OCI-LY1 (cell line): ENCODE measurements around the gene CARNS1.

Source experiments
- H2AFZ ChIP-seq: fragments of 200-600 bp; sonication (generic), shearing (Covaris generic); 2 replicates; pipeline ENCODE4 v1.6.0; 2014; ENCODE audit warnings: antibody characterized with exemption, mild to moderate bottlenecking, low read length
- H3F3A ChIP-seq: fragments of 200-600 bp; sonication (generic), shearing (Covaris generic); 2 replicates; pipeline ENCODE4 v1.6.0; 2014; ENCODE audit warnings: mild to moderate bottlenecking, antibody characterized with exemption, low read length, moderate library complexity; ENCODE audit not compliant: insufficient read depth
- H3K27ac ChIP-seq: fragments of 200-600 bp; sonication (generic); 2 replicates; pipeline ENCODE4 v1.5.1; 2014; ENCODE audit warnings: low read length, mixed run types, mild to moderate bottlenecking, low read depth; ENCODE audit not compliant: poor library complexity, severe bottlenecking
- H3K27me3 ChIP-seq: fragments of 200-600 bp; sonication (generic); 2 replicates; pipeline ENCODE4 v1.6.0; 2014; ENCODE audit warnings: antibody characterized with exemption, mild to moderate bottlenecking, low read length, moderate library complexity; ENCODE audit not compliant: insufficient read depth
- H3K36me3 ChIP-seq: fragments of 200-600 bp; sonication (generic); 2 replicates; pipeline ENCODE4 v1.6.1; 2014; ENCODE audit warnings: mild to moderate bottlenecking, antibody characterized with exemption, low read length, moderate library complexity, mixed read lengths; ENCODE audit not compliant: insufficient read depth
- H3K4me1 ChIP-seq: fragments of 200-600 bp; sonication (generic); 2 replicates; pipeline ENCODE4 v1.5.1; 2014; ENCODE audit warnings: mild to moderate bottlenecking, low read length, moderate library complexity; ENCODE audit not compliant: insufficient read depth, severe bottlenecking
- H3K4me2 ChIP-seq: fragments of 200-600 bp; sonication (generic), shearing (Covaris generic); 2 replicates; pipeline ENCODE4 v1.6.1; 2014; ENCODE audit warnings: low read length
- H3K4me3 ChIP-seq: fragments of 200-600 bp; sonication (generic); 2 replicates; pipeline ENCODE4 v1.5.1; 2014; ENCODE audit warnings: low read length, low read depth, mild to moderate bottlenecking, mixed read lengths; ENCODE audit not compliant: poor library complexity, severe bottlenecking
- H3K79me2 ChIP-seq: fragments of 200-600 bp; shearing (Covaris generic); 2 replicates; pipeline ENCODE4 v1.6.1; 2016; ENCODE audit warnings: mixed run types, low read length, mixed read lengths; ENCODE audit not compliant: insufficient read depth
- H3K9ac ChIP-seq: fragments of 200-600 bp; sonication (generic), shearing (Covaris generic); 2 replicates; pipeline ENCODE4 v1.6.1; 2014; ENCODE audit warnings: mild to moderate bottlenecking, low read length, mixed read lengths
- H3K9me2 ChIP-seq: fragments of 200-600 bp; sonication (generic), shearing (Covaris generic); 2 replicates; pipeline ENCODE4 v1.6.1; 2014; ENCODE audit warnings: low read depth, mild to moderate bottlenecking, low read length, mixed read lengths
- H3K9me3 ChIP-seq: fragments of 200-600 bp; shearing (Covaris generic); 2 replicates; pipeline ENCODE4 v1.6.1; 2014; ENCODE audit warnings: low read length, mixed read lengths
- H4K20me1 ChIP-seq: fragments of 200-600 bp; sonication (generic), shearing (Covaris generic); 2 replicates; pipeline ENCODE4 v1.6.0; 2016; ENCODE audit warnings: mild to moderate bottlenecking, low read length; ENCODE audit not compliant: insufficient read depth
- CTCF ChIP-seq: fragments of 200-600 bp; sonication (generic), shearing (Covaris generic); IDR thresholded peaks from 2 replicates; pipeline ENCODE4 v1.5.1; 2017; ENCODE audit warnings: mild to moderate bottlenecking, antibody characterized with exemption, low read length, moderate library complexity, mixed read lengths
- EZH2 ChIP-seq: fragments of 200-600 bp; sonication (generic), shearing (Covaris generic); IDR thresholded peaks from 2 replicates; pipeline ENCODE4 v1.8.0; 2017; ENCODE audit warnings: borderline replicate concordance, mixed run types, mild to moderate bottlenecking, antibody characterized with exemption, low read length, moderate library complexity, mixed read lengths

CARNS1 gene

GRCh38 chr11:67468456-67468758, 52.9 kb downstream of the CARNS1 start:
- Histone ChIP-seq H3K4me1 (peaks cover 48% of the 10 kb centered on the region), H3K27me3 (no peaks in the 10 kb centered on the region), H2AFZ (no peak overlapping the region), H3K9me2 (no peaks in the 10 kb centered on the region), H4K20me1 (no peaks in the 10 kb centered on the region), H3K9me3 (no peaks in the 10 kb centered on the region), H3K79me2 (peaks cover 3% of the 10 kb centered on the region; the same call in 1 of the 2 replicates), H3K4me2 (peak overlapping the region; percentile 77), H3K9ac (peak overlapping the region; percentile 86), H3K27ac (peak overlapping the region; percentile 96), H3F3A (peaks cover 8% of the 10 kb centered on the region; the same call in 1 of the 2 replicates), H3K4me3 (peak overlapping the region; percentile 75), H3K36me3 (peaks cover 7% of the 10 kb centered on the region; the same call in 1 of the 2 replicates)
- no peak for TF ChIP-seq EZH2
- TF ChIP-seq CTCF = no peak

- peak within 1 kb of the TSS; percentile 75 for H3K4me3 ChIP-seq
- peaks cover 7% of the 10 kb centered on the region; the same call in 1 of the 2 replicates for H3K36me3 ChIP-seq
- TF ChIP-seq CTCF = peak; percentile 64
- TF ChIP-seq EZH2 = no peak
- peak within 1 kb of the TSS; percentile 86 for H3K9ac ChIP-seq
- H3F3A ChIP-seq = peaks cover 8% of the 10 kb centered on the region; the same call in 1 of the 2 replicates
- H4K20me1 ChIP-seq = no peaks in the 10 kb centered on the region
- H3K4me1 ChIP-seq = peaks cover 45% of the 10 kb centered on the region
- H3K4me2 ChIP-seq = peak within 1 kb of the TSS; percentile 77
- H3K27me3 ChIP-seq = no peaks in the 10 kb centered on the region
- peak within 1 kb of the TSS; percentile 81; the same call in 1 of the 2 replicates for H2AFZ ChIP-seq
- H3K9me3 ChIP-seq = no peaks in the 10 kb centered on the region
- peaks cover 3% of the 10 kb centered on the region; the same call in 1 of the 2 replicates for H3K79me2 ChIP-seq
- H3K9me2 ChIP-seq = no peaks in the 10 kb centered on the region
- peak within 1 kb of the TSS; percentile 96 for H3K27ac ChIP-seq
Observed at GRCh38 chr11:67468759-67469507, 53.5 kb downstream of the CARNS1 start, which contains the start of gene TMEM134. TMEM134 (minus strand) TSS chr11:67469251; CDS start chr11:67469192, 59 bp downstream.

- Histone ChIP-seq H3K36me3 (peaks cover 7% of the 10 kb centered on the region; the same call in 1 of the 2 replicates), H3K27me3 (no peaks in the 10 kb centered on the region), H3K79me2 (peaks cover 3% of the 10 kb centered on the region; the same call in 1 of the 2 replicates), H4K20me1 (no peaks in the 10 kb centered on the region), H3K27ac (no peak overlapping the region), H3K9me3 (no peaks in the 10 kb centered on the region), H3K4me3 (peak overlapping the region; percentile 75), H3K9me2 (no peaks in the 10 kb centered on the region), H3K9ac (peak overlapping the region; percentile 81), H3K4me2 (peak overlapping the region; percentile 77), H3F3A (peaks cover 8% of the 10 kb centered on the region; the same call in 1 of the 2 replicates), H3K4me1 (peaks cover 39% of the 10 kb centered on the region), H2AFZ (peak overlapping the region; percentile 81; the same call in 1 of the 2 replicates)
- TF ChIP-seq CTCF (no peak; the same call in 1 of the 2 replicates), EZH2 (no peak)
Observed at GRCh38 chr11:67469508-67469811, 54.0 kb downstream of the CARNS1 start.
